NCI-H82 (cell line): Measurements from ENCODE around the gene RPL18A.
A peak's percentile ranks its signal among the peaks of the same experiment; 100 is the strongest.

Experiments used
- DNase-seq: peaks from one replicate; lab custom pipeline; 2025; lab: John Stamatoyannopoulos, UW

Gene RPL18A

GRCh38 chr19:17859533-17860330 is at the start of gene RPL18A:
TSS of gene RPL18A (plus strand) at chr19:17859910. CDS start at chr19:17859957, 47 bp downstream.
- peak; percentile 100 for DNase-seq

DNA sequence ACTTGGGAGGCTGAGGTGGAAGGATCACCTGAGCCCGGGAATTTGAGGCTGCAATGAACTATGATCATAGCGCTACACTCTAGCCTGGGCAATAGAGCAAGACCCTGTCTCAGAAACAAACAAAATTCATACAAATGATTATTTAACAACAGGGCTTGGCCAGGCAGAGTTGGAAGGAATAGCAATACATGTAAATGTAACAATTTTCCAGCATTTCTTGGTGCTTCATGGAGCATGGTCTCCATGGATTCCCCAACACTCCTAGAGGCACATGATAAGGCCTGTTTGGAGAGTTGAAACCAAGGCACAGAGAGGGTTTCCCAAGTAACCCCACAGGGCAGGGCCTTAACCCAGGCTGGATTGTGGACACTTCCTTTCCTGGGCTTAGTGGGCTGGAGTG is 48.6 kb upstream of the RPL18A start:
- no peak for DNase-seq

DNA sequence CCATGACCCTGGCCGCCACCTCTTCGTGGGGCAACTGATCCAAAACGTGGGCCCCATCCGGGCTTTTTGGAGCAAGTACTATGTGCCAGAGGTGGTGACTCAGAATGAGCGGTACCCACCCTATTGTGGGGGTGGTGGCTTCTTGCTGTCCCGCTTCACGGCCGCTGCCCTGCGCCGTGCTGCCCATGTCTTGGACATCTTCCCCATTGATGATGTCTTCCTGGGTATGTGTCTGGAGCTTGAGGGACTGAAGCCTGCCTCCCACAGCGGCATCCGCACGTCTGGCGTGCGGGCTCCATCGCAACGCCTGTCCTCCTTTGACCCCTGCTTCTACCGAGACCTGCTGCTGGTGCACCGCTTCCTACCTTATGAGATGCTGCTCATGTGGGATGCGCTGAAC is 48.0 kb upstream of the RPL18A start:
- DNase-seq = no peak

- DNase-seq = no peak
These were observed 47.6 kb upstream of the RPL18A start for GRCh38 chr19:17812099-17812498.

GRCh38 chr19:17817668-17818363 is 41.9 kb upstream of the RPL18A start:
- no peak for DNase-seq

GRCh38 chr19:17821190-17821589 is 38.5 kb upstream of the RPL18A start, which contains the start of gene INSL3:
TSS of gene INSL3 (minus strand) at chr19:17821519. CDS start at chr19:17821506, 13 bp downstream.
- no peak for DNase-seq

DNA sequence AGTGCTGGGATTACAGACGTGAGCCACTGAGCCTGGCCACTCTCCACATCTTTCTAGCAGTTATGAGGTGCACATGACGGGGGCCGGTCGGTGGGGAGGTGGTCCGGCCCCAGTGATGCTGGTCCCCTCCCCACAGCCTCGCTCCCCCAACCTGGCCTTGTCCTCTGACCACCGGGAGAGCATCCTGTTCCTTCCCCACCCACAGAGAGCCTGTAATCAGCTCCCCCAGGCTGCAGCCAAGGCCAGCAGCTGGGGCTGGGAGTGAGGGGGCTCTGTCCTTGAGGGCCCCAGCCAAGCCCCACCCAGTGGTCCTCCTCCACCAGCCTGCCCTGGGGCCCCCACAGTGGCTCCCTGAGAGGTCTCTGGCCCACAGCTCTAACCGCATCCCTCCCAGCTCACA is 35.4 kb upstream of the RPL18A start:
- DNase-seq = no peak

- no peak for DNase-seq
These were observed 33.1 kb upstream of the RPL18A start for GRCh38 chr19:17826508-17827056.

GRCh38 chr19:17829855-17830566 is 29.7 kb upstream of the RPL18A start:
- DNase-seq = peak; percentile 95

DNA sequence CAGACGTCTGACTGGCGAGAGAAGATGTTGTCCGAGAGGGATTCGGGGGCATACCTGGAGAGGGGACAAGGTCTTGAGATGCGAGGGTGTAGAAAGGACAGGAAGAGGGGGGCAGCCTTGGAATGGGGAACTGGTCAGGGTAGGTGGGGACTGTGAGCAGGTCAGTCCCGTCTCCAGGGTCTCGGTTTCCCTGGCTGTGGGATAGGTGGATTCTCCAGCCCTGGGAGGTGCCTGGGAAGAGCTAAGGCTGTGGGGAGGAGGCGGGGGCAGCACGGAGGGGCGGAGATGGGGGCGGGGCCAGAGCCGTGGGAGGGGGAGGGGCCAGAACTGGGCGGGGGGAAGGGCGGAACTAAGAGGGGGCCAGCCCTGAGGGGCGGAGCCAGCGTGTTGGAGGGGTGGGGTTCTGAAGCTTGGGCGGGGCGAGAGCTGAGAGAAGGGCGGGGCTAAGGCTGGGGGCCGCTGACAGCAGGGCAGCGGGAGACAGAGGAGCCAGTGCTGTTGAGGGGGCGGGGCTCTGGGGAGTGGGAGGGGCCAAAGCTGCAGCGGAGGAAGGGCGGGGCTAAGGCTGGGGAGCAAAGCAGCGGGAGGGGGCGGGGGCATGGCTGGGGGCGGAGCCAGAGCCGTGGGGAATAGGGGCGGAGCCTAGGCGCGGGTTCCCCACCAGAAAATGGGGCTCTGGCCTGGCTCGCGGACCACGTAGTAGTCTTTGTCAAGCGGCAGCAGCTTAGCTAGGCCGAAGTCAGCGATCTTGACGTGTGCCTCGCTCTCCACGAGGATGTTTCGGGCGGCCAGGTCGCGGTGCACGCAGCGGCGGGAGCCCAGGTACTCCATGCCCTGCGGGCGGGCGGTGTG is 28.9 kb upstream of the RPL18A start:
- DNase-seq = peak; percentile 98

DNA sequence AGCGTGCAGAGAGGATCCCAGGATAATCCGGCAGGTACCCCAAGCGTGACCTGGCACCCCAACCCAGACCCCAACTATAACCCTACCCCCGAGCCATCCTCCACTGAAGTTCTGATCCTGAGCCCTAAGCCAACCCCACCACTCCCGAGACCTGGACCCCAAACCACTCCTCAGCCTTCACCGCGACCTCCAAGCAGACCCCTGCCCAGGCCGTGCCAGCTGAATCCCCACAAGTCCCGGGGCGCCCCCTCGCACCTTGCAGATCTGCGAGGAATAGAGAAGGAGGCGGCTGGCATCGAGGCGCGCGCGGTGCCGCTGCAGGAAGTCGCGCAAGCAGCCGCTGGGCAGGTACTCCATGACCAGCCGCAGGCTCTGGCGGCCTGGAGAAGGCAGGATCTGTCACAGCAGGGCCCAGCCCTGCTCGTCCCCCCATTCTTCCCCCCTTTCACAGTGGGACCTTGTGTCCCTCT is 28.3 kb upstream of the RPL18A start:
- DNase-seq = peak; percentile 56

DNA sequence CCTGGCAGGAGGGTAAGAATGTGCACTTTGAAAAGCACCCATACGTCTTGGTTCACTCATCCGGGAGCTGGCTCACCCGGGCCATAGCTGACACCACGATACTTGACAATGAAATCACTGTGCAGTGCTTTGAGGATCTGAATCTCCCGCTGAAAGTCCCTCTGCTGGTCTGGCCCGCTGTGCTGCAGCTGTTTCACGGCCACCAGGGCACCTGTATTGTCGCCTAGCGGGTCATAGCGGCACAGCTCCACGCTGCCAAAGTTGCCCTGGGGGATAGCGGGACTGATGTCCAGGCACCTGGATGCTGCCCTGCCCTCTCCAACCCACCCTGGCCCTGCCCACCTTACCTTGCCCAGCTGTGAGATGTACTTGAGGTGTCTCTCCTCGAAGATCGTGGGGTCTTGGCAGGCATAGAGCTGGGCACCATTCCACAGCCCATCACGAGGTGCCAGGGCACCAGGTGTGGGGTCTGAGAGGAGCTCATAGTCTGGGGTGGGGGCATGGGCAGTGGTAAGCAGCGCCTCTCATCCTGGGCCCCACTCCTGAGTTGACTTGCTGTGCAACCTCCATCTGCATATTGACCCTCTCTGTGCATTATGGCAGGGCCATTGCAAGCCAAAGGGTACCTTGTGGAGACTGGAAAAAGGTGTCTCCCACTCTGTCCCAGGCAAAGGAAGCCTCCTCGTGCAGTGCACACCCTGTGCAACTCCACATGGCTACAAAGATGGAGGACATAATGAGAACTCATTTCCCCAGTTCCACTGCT is 27.1 kb upstream of the RPL18A start:
- no peak for DNase-seq

GRCh38 chr19:17834350-17835181 is 25.1 kb upstream of the RPL18A start:
- peak; percentile 43 for DNase-seq

GRCh38 chr19:17835182-17836006 is 24.3 kb upstream of the RPL18A start:
- DNase-seq = no peak

GRCh38 chr19:17836530-17836929 is 23.2 kb upstream of the RPL18A start:
- no peak for DNase-seq

GRCh38 chr19:17837972-17838371 is 21.7 kb upstream of the RPL18A start:
- no peak for DNase-seq

- no peak for DNase-seq
These were observed 19.7 kb upstream of the RPL18A start for GRCh38 chr19:17840019-17840418.

- DNase-seq = no peak
These were observed 18.3 kb upstream of the RPL18A start for GRCh38 chr19:17841371-17841809.
